8988T (cell line): Measurements from ENCODE around the gene SEC14L6.

Experiments
- DNase-seq: peaks from one replicate; pipeline ENCODE4 v3.0.0; 2011

SEC14L6 gene

DNA sequence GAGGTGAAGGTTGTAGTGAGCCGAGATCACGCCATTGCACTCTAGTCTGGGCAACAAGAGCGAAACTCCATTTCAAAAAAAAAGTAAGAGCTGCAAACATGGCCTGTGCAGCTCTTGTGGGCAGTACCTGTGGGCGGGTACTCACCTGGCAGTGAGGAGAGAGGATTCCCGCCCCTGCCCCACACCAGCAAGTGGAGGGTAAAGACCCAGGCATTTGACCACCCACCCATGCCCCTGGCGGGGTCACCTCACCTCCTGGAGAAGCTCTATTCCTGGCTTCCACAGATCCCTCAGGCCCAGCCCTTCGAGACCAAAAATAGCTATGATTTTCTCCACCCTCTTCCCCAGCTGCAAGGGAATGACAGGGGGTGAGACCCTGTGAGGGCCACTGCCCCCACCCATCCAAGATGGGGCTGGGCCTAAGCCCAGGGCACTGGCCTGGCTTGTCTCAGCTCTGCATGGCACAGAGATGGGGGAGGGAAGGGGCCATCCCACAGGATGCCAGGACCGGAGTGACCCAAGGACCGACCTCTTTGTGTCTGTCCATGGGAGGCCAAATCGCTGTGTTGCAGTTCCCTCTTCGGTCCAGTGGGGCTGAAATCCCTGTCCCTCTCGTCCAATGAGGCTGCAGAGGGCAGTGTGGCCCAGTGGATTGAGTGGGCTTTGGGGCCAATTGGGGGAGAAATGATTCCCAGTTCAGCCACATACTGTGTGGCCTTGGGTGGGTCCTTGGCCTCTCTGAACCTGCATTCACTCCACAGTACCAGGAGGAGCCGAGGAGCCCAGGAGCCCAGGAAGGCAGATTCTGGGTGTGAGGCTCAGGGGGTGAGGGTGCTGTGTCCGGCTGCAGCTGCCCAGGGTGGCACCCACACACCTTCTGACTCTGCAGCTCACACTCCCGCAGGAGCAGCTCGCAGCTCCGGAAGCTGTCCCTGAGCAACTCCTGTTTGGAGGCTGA, 14.6 kb downstream of the SEC14L6 start:
- DNase-seq, result no peak

DNA sequence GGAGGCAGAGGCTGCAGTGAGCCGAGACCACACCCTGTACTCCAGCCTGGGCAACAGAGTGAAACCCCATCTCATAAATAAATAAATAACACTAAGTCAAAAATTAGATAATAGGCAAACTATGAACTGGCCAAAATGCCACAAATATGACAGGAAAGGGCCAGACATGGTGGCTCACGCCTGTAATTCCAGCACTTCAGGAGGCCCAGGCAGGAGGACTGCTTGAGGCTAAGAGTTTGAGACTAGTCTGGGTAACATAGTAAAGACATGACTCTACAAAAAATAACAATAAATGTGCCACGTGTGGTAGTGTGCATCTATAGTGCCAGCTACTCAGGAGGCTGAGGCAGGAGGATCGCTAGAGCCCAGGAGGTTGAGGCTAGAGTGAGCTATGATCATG, 19.9 kb downstream of the SEC14L6 start:
- no peak for DNase-seq

DNA sequence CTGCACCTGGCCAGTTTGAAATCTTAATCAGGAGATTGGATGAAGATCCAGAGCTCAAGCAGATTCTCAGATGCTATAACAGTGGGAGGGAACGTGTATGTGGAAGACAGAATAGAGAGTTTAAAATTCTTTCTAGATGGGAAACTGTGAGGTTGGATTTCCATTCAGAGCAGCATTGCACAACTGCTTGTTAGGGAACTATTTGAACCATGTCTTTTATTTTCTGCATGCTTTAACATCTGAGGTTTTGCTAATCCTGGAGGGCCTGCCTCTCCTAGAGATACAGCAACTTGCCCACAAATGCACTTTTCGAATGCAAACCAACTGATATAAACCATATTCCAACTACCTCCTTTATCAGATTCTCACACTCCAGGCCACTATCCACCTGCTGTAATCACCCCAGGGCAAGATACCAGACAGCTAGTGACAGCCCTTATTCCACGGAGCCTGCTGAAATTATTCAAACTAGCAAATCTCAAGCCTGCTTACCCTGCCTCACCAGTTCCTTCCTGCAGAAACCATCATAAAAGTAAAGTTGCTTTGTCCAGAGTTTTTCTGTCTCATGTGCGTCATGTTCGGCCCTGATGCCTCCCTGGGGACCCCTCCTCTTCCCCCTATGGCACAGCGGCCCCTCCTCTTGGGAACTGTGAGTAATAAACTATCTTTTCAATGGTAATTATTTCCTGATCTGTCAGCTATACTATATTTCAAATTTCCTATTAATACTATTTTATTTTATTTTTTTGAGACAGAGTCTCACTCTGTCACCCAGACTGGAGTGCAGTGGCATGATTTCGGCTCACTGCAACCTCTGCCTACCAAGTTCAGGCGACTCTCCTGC, 22.7 kb downstream of the SEC14L6 start:
- DNase-seq, result no peak

DNA sequence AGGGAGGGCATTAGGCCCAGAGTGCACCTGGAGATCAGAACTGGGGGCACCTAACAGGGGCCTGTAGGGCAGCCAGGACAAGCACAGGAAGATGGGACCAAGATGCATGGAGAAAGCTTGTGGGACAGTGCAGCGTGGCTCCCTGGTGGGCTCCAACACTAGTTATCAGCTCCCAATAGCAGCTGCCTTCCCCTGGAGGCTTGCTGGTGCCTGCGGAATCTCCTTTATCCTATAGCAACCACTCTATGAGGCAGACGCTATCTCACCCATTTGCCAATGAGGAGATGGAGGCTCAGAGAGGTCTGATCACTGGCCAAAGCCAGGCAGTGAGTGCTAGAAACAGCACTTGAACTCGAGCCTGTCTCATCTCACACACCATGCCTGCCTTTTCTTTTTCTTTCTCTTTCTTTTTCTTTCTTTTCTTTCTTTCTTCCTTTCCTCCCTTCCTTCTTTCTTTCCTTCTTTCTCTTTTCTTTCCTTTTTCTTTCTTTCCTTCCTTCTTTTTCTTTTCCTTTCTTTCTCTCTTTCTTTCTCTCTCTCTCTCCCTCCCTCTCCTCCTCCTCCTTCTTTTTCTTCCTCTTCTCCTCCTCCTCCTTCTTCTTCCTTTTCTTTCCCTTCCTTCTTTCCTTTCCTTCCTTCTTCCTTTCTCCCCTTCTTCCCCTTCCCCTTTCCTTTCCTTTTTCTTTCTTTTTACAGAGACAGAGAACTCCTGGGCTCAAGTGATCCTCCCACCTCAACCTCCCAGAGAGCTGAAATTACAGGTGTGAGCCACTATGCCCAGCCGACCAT, 25.0 kb downstream of the SEC14L6 start:
- no peak for DNase-seq

DNA sequence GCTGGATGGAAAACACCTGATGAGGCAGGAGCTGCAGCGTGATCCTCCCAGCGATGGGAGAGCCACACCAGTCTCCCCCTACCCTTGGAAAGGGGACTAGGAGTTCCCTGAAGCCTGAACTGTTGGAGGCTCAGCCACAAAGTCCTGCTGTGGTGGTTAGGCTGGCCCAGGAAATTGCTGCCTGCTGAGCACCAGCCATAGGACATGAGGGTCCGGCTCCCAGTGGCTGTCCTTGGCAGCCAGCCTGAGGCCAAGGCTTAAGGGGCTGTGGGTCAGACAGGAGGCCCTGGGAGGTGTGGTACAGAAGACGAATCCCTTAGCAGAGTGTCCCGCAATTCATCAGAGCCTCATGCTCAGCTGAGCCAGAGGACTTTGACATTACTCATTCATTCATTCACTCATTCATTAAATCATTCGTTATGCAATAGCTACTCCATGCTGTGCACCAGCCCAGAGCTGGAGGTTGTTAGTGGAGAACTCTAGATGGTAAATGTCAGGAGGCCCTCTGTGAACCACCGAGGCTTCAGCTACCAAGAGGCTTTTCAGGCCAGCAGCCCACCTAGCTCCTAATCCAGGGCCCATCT, 26.6 kb downstream of the SEC14L6 start:
- no peak for DNase-seq

DNA sequence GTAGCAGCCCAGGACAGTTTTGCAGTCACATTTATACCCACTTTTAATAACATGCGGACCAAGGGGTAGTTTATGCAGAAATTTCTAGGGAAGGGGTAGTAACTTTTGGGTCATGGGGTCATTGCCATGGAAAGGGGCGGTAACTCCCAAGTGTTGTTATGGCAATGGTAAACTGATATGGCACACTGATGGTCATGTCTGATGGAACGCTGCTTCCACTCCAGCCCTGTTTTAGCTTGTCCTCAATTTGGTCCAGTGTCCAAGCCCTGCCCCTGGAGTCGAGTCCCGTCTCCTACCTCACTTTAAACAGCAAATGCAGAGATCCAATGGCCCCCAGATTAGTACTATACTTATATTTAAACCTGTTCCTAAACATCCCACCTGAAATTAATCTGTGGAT, 29.8 kb downstream of the SEC14L6 start:
- DNase-seq, result no peak

DNA sequence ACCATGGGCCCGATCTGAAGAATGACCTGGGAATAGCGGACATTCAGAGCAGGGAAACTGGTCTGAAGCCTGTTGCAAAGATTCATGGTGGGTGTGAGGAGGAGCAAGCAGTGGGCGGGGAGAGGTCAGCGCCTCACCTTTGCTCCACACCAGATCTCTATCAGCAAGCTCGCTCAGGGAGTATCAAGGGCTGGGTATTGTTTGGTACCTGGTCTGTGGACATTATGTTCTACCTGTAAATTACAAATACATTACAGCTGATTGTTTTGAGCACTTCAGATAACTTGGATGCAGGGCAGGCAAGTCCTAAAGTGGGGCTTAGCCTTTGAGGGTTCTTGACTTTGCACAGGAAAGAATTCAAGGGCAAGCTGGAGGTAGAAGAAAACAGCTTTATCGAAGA, 30.3 kb downstream of the SEC14L6 start:
- DNase-seq, result no peak

DNA sequence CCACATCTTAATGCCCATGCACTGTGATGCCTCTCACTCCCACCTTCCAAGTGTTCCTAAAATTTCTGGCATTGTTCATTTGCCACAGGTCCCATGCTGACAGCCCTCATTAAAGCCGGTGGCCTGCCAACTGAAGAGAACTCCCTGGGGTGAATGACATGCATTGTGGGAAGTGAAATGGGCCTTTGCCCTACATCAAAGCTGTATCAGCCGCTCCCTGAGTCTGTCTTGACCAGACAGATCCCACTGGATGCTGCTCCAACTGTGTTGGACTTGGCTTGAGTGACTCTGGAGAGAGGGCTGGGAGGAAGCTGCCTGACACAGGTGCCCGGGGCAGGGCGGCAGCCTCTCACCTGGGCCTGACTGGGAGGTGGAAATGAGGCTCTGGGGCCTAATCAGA, 32.3 kb downstream of the SEC14L6 start:
- no peak for DNase-seq

DNA sequence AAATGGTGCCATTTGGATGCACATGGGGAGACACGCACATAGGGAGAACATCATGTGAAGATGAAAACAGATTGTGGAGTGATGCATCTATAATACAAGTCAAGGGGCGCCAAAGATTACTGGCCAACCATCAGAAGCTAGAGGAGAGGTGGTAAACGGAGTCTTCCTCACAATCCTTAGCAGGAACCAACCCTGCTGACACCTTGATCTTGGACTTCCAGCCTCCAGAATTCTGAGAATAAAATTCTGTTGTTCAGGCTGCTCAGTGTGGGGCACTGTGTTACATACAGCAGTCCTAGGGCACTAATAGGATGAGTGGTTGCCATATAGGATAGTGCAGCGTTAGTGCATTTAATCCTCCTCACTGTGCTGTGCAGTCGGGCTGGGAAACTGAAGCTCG, 33.1 kb downstream of the SEC14L6 start:
- no peak for DNase-seq

DNA sequence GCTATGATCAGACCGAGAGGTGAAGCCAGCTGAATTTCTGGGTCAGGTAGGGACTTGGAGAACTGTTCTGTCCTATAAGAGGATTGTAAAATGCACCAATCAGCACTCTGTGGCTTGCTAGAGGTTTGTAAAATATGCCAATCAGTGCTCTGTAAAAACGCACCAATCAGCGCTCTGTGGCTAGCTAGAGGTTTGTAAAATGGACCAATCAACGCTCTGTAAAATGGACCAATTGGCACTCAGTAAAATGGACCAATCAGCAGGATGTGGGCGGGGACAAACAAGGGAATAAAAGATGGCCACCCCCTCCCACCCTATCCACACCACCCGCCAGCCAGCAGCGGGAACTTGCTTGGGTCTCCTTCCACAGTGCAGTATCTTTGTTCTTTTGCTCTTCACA, 34.6 kb downstream of the SEC14L6 start:
- no peak for DNase-seq

DNA sequence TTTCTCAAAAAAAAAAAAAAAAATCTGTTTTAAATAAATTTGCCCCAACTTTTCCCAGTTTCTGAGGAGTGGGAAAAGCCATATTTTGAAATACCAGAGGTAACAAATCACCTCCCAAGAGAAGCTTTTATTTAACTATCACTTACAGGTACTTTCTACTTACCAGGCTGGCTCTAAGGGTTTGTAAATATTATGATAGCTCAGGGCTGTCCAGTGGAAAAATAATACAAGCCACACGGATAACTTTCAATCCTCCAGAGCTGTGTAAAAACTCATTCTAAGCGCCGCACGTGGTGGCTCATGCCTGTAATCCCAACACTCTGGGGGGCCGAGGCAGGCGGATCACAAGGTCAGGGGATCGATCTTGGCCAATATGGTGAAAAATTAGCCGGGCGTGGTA, 35.4 kb downstream of the SEC14L6 start:
- no peak for DNase-seq

DNA sequence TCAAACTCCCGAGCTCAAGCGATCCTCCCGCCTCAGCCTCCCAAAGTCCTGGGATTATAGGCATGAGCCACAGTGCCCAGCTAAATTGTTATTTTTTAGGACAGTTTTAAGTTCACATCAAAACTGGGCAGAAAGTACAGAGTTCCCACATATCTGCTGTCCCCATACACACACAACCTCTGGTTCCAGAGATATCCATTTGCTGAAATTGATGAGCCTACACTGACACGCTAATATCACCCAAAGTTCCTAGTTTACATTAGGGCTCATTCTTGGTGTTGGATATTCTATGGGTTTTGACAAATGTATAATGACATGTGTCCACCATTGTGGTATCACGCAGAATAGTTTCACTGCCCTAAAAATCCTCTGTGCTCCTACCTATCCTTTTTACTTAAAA, 38.3 kb downstream of the SEC14L6 start:
- no peak for DNase-seq

DNA sequence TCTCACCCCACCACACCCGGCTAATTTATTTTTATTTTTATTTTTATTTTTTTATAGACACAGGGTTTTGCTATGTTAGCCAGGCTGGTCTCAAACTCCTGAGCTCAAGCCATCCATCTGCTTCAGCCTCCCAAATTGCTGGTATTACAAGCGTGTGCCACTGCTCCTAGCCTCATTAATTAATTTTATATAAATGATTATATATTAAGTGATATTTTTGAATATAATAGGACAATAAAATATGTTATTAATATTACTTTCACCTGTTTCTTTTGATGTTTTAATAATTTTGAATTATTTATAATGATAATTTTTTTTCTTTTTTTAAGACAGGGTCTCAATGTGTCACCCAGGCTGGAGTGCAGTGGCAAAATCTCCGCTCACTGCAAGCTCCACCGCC, 38.9 kb downstream of the SEC14L6 start:
- no peak for DNase-seq

DNA sequence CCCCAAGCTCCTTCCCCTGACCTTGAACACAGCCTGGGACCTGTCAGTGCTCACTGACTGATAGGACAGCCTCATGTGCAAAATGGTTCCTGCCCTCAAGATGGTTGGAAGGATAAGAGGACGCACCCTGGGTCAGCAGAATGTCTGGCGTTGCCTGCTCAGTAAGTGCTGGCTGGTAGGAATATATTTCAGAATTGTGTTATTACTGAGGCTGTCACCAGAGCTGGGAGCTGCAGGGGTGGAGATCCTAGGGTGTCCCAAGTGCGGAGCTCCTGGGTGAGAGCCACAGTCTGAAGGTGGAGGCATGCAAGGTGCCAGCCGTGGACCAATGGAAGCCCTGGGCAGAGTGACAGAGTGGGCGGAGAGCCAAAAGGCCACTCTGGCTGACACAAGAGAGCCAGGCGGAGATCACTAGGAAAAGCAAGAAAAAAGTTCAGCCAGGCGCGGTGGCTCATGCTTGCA, 40.0 kb downstream of the SEC14L6 start:
- no peak for DNase-seq

DNA sequence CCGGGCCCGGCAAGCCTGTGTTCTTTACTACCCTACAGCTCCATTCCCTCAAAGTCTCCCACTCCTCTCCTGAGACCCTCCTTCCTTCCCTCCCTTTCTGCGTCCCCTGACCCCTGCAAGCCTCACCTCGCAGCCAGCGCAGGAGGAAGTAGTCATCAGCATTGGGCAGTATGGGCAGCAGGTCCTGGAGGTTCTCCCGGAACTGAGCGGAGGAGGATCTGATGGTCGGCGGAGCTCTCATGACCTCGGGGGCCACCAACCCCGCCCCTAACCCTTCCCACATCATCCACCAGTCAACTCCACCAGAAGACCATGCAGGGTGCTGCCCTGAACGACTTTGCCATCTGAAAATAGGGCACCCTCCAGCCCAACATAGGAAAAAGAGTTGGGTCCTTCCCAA, 43.0 kb downstream of the SEC14L6 start:
- no peak for DNase-seq

DNA sequence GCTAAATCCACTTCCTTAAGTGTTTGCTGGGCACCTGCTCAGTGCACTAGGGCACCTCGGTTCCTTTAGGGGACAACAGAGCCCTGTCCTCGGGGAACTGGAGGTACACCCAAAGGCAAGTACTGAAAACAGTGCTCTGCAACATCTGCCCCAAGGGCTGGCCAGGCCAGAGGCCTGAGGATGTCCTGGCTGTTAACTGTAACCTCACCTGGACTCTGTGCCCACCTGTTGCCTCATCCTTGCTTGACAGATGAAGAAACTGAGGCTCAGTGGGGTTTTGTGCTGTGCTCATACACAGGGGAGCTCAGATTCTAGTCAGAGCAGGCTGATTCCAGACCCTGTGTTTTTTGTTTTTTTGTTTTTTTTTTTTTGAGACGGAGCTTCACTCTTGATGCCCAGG, 43.6 kb downstream of the SEC14L6 start:
- DNase-seq, result no peak

DNA sequence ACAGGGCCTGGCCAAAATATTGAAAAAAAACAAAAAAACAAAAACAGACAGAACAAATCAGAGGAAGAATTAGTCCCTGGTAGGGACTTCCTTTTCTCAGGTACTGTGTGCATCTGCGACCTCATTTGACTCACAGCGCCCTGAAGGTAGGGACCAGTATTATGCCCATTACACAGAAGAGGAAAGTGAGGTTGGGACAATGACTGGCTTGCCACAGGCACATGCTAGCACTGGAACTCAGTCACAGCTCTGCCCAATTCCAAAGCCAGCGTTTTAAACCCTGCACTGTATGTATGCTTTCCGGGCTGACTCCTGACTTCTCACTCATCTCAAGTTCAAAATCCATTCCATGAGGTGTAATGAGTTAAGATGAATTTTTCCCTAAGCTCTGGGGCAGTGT, 44.4 kb downstream of the SEC14L6 start:
- no peak for DNase-seq

DNA sequence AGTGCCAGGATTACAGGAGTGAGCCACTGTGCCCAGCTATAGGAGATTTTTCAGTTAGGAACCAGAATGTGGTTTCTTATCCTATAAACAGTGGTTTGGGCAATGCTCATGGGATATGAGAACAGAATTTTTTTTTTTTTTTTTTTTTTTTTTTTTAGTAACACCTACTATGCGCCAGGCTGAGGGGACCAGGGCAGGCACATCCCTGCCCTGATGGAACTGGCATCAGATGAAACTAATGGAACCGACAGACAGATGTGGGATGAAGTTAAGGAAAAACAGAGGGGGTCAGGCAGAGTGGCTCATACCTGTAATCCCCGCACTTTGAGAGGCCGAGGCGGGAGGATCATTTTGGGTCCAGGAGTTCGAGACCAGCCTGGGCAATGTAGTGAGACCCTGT, 45.9 kb downstream of the SEC14L6 start:
- DNase-seq, result no peak

DNA sequence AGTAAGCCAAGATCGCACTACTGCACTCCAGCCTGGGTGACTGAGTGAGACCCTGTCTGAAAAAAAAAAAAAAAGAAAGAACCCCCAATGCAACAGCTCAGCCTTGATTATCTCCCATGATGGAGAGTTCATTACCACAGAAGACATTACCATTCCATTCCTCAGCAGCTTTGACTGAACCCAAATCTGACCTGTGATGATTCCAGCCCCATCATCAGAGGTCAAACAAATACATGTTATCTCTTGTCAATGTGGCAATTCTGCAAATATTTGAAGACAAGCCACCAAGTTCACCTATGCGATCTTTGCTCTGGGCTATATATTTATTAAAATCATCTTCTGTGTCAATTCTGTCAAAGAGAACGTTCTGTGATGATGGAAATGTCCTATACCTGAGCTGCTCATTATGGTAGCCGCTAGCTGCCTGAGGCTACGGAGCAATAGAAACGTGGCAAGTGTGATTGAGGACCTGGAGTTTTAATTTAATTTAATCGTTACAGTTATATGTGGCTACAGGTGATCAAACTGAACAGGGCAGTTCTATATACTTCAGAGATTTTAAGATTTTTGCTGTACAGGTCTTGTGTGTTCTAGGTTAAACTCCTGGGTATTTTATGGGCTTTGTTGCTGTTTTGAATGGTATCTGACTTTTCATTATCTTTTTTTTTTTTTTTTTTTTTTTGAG, 48.9 kb downstream of the SEC14L6 start:
- no peak for DNase-seq

DNA sequence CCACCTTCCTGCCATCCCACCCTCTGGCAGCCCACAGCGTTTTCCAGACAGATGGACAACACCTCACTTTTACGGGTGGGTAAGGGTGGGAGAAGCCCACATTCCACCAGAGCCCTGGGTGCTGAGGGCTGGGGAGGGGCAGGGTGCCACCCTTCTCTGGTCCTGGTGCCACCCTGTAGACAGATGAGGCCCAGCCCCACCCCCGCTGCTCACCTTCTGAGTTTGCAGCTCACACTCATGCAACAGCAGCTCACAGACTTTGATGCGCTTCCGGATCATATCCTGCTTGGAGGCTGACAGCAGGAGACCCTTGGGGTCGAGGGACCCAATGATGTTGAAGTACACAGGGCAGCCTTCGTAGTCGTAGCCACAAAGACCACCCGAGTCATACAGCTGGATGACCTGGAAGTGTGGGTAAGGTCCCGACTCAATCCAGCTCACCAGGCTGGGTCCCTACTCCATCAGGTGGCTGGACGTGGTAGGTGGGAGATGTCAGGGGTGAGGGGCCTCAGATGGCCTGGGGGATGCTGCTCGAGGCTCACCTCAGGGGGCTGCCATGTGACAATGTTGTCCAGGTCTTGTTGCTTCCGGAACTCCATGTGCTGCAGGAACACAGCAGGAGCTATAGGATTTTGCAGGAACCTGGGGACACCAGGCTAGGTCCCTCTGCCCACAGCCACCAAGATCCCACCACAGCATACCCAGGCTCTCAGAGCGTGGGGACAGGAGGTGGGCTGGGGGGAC, 51.3 kb downstream of the SEC14L6 start:
- no peak for DNase-seq

DNA sequence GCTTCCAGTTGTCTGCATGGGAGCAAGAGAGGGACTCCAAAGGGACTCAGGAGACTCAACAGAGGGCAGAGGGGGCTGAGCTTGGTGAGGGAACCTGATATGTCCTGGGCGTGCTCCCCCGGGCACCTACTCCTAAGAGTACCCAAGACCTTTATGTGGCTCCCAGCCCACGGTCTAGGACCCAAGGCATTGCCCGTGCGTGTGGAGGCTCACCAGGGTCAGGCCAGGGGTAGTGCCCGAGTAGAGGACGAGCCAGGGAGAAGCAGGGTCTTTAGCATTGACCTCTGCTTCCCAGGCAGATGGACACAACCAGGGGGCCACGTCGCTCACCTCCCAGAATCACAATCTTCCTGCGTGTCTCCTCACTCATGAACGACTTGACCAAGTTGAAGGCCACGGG, 54.4 kb downstream of the SEC14L6 start:
- DNase-seq, result no peak
